Measurements from ENCODE around the gene OR4D5. TPM values are rescaled to one million over a fixed set of nuclear protein-coding genes. Genes with fewer than 3 reads are reported as not detected.

Gene OR4D5
- polyA plus RNA-seq (ENCODE audit: insufficient read length in 3 of 3), result not detected
- long read RNA-seq, donor 1, result 0 reads
- long read RNA-seq, donor 2, result 0 reads
- long read RNA-seq, donor 3, partial matches to known transcripts, result 0 of 1 reads
- long read RNA-seq, donor 3, other reads (novel, unspliced or antisense), result 0 of 1 reads
- long read RNA-seq, donor 4, result 0 reads
- long read RNA-seq, donor 5, result 0 reads
- long read RNA-seq, donor 6, result 0 reads
- long read RNA-seq, donor 7, result 0 reads
- long read RNA-seq, donor 8, result 0 reads
- long read RNA-seq, donor 9, result 0 reads
- long read RNA-seq, donor 10, result 0 reads
- long read RNA-seq, donor 11, result 0 reads
- long read RNA-seq, donor 12, result 0 reads
- long read RNA-seq, donor 13, result 0 reads
- long read RNA-seq, donor 14, result 0 reads
- long read RNA-seq, donor 15, result 0 reads
- long read RNA-seq, donor 16, result 0 reads

DNA sequence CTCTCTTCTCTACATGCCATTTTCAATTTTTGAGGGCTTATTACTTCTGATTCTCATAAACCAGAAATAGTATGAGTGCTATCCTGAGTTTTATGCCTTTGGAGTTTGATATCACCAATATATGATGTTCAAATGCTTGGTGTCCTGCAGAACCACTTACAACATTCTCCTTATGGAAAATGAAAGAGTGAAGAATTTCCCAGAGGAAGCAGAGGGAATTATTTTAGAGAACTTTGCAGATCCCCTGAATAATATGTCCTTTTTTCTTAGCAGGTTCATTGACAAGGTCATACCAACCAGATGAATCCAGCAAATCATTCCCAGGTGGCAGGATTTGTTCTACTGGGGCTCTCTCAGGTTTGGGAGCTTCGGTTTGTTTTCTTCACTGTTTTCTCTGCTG lies at the start of gene OR4D5:
TSS of gene OR4D5 (plus strand) at position 301 of the 400 bp plus-strand sequence. CDS start at position 301, 0 bp downstream.
- DNase-seq (ENCODE audit: extremely low read depth in 1 of 11, low read depth in 9 of 11, low spot score in 4 of 11), result no peak

DNA sequence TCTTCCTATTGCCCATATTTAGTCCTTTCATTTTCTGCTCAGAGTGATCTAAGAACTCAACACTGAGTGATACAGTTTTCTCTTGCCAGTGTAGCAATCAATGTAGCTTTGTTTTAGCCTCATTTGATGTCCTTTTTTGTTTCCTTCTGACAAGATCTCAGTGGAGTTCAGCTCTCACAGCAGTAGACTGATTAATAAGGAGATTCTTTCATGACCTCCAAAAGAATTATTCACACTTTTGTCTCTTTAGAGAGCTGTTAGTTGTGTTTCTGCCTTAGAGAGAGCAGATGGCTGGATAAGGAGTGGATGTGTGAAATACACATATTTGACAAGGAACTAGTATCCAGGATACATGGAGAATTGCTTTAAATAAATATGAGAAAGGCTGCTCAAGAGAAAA lies 47.4 kb upstream of the OR4D5 start:
- DNase-seq (ENCODE audit: extremely low read depth in 1 of 11, low read depth in 9 of 11, low spot score in 4 of 11), result no peak

DNA sequence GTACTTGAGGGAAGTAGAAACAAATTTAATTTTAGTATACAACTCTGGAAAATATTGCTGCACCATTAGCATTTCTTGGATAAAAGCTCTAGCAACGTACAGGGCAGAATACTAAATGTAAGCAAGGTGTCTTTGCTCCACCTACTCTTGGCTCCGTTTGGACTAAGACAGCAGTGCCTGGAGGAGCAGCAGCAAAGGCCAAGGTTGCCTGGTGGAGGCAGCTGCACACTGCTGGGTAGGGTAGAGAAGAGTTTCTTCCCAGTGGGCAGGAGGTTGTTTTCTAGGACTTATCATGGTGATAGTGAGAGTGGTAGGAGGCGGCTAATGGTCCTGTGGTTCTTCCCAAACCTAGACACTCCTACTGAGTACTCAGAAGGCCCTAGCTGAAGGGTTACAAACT lies 39.6 kb upstream of the OR4D5 start:
- no peak for DNase-seq (ENCODE audit: extremely low read depth in 1 of 11, low read depth in 9 of 11, low spot score in 4 of 11)

DNA sequence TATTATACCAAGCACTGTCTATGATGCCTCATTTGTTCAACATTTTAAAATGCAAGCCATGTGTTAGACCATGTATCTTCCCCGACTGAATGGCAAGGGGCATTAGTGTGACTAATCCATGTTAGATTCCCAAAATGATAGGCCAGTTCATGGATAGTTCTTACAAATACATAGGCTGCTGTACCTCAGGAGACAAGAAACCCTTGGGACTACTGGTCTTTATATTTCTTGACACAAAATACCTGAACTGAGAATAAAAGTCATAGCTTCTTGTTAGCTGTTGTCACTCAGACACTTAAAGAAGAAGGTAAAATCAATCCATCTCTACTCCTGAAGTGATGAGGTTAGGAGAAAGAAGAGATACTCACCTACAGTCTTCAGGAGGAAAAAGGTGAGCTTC lies 37.5 kb upstream of the OR4D5 start, which contains the start of gene OR8D4:
TSS of gene OR8D4 (plus strand) at position 301 of the 400 bp plus-strand sequence. CDS start 4,265 bp downstream, outside the sequence.
- no peak for DNase-seq (ENCODE audit: extremely low read depth in 1 of 11, low read depth in 9 of 11, low spot score in 4 of 11)

DNA sequence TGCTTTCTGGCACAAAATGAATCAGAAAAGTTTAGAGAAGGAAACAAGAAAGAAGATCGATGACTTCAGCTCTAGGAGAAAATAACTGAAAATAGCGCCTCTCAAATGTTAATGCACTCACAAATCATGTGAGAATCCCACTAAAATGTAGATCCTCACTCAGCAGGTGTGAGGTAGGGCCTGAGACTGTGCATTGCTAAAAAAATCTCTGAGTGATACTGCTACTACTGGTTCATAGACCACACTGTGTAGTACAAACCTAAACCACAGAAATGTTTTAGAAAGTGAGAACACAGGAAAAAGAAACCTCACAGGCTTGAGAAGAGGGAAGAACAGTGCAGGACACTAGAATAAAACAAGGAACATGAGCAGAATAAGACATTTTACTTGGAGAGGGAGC lies 35.5 kb upstream of the OR4D5 start:
- no peak for DNase-seq (ENCODE audit: extremely low read depth in 1 of 11, low read depth in 9 of 11, low spot score in 4 of 11)

DNA sequence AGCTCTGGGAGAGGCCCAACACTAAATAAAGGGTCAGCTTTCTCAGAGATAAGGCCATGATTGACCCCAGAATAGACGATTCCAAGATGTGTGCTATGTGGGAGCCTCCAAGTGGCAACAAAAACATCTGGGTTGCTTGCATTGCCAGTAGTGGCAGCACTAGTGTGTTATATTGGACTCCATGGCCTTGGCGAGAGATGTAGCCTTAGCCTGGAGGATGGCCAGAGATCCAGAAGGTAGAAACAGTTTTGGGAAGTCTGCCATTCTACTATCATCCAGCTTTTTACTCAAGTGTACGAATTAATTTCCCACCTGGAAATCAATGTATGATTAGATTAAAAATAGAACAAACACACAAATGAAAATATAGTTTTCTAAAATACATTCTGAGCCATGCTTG lies 34.5 kb upstream of the OR4D5 start:
- no peak for DNase-seq (ENCODE audit: extremely low read depth in 1 of 11, low read depth in 9 of 11, low spot score in 4 of 11)

DNA sequence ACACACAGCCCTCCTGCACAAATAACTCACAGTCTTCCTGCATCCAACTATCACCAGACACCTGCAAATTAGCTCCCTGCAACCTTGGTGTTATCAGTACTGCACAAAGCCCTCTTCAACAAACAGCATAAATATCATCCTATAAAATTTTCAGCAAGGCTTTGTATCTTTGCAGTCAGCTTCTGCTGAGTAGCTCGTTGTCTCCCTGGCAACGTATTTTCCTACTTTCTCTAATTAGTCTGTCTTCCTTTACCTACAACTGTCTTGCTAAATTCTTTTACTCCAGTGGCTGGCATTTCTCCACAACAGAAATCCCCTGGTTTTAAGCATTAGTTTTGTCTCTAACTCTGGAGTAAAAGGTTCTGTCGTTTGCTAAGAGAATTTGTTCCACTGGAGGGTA lies 33.6 kb upstream of the OR4D5 start:
- DNase-seq (ENCODE audit: extremely low read depth in 1 of 11, low read depth in 9 of 11, low spot score in 4 of 11), result no peak

DNA sequence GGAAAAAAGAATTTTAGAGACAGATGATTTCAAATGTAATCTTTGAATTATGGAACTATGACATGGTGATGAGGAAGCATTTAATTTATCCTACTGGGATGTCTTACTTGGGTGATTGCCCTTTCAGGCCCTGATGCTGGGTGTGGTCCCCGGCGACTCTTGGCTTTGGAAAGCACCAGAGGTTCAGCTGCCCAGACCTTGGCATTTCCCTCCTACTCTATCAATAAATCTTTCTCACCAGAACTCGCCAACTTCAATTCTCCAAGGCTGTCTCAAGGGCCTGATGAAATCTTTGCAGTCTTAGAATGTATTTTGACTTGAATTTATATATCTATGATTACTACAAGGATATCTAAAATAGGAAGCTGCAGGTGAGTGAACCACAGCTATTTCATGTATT lies 18.5 kb upstream of the OR4D5 start:
- no peak for DNase-seq (ENCODE audit: extremely low read depth in 1 of 11, low read depth in 9 of 11, low spot score in 4 of 11)

DNA sequence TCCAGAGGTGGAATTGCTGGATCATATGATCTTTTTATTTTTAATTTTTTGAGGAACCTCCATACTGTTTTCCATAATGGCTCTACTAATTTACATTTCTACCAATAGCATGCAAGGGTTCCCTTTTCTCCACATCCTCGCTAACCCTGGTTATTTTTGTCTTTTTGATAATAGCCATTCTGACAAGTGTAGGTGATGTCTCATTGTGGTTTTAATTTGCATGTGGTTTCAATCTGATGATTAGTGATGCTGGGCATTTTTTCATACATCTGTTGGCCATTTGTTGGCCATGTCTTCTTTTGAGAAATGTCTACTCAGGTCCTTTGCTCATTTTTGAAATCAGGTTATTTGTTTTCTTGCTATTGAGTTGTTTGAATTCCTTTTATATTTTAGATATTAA lies 15.4 kb upstream of the OR4D5 start:
- DNase-seq (ENCODE audit: extremely low read depth in 1 of 11, low read depth in 9 of 11, low spot score in 4 of 11), result no peak

DNA sequence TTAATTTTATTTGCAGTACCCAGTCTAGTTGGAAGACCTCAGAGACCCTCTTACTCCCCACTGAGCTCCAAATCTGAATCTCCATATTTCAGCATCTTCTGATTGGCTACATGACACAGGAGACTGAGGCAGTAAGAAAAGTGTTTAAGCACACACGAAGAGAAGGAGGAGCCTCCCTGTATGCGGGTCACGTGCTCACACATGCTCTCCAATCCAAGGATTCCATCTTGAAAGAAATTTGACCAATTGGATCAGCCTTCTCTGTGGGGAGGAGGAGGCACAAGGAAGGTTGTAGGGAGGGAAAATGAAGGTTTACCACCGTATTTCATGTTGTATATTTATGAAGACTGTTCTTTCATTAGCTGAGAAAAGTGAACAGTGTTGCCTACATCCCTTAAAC lies 3.0 kb downstream of the OR4D5 start:
- no peak for DNase-seq (ENCODE audit: extremely low read depth in 1 of 11, low read depth in 9 of 11, low spot score in 4 of 11)

DNA sequence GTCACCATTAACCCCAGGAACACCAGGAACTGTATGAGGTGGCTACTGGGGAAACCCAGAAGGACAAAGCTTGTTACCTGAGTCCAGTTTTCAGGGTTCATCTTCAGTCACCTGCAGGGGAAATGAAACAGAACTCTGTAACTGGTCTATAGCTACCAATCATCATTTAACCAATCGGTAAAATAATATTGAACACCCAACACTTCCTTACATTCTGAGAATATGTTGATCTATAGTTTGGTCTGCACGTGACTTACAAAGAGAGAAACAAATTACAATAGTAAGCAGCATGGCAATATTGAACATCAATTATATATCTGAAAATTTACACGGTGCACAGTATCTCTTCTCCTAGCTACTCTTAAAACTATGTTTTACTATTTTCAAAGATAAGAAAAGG lies 4.3 kb downstream of the OR4D5 start, which contains the start of gene OR6T1:
TSS of gene OR6T1 (minus strand) at position 101 of the 400 bp plus-strand sequence. CDS start at position 101, 0 bp downstream.
- DNase-seq (ENCODE audit: extremely low read depth in 1 of 11, low read depth in 9 of 11, low spot score in 4 of 11), result no peak

DNA sequence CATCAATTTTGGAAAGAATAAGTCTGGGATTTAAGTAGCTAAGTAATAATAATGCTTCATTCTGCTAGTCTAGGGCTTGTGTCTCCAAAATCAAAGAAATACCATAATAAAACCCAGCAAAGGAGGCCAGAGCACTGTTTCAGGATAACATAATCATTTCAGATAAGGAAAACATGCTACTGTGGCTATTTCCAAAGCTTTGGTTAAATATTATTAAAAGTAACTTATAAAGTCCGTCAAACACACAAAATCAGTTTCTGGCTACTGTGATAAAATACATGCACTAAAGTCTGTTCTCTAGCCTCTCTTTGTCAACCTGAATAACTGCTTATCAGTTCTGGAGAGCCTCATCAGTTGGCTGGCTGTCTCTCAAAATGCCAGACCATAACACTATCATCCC lies 5.7 kb downstream of the OR4D5 start:
- DNase-seq (ENCODE audit: extremely low read depth in 1 of 11, low read depth in 9 of 11, low spot score in 4 of 11), result no peak

DNA sequence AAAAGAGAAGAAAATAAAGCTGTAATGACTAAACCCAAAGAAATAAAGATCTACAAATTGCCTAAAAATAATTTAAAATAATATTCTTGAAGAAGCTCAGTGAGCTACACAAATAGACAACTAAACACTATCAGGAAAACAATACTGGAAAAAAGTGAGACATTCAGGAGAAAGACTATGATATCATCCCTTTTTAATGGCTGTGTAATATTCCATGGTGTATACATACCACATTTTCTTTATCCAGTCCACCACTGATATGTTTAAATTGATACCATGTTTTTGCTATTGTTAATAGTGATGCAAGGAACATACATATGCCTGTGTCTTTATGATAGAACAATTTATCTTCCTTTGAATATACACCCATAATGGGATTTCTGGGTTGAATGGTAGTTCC lies 17.3 kb downstream of the OR4D5 start:
- DNase-seq (ENCODE audit: extremely low read depth in 1 of 11, low read depth in 9 of 11, low spot score in 4 of 11), result no peak

DNA sequence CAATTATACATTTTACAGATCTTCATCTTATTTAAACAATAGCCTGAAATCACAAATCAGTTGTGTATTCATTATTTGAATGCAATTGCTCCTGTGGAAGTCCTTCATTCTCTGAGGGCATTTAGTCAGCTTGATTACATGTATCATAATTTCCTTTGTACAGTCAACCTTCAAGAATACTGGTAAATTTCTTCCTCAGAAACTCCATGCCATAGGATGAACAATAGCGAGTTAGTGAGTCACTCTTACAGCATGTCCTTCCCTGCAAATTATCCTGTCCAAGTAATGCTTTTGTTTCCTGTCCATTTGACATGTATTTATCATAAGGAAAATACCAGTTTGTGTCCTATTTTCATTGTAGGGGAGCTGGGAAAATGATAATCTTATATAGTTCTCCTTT lies 34.4 kb downstream of the OR4D5 start:
- DNase-seq (ENCODE audit: extremely low read depth in 1 of 11, low read depth in 9 of 11, low spot score in 4 of 11), result no peak

DNA sequence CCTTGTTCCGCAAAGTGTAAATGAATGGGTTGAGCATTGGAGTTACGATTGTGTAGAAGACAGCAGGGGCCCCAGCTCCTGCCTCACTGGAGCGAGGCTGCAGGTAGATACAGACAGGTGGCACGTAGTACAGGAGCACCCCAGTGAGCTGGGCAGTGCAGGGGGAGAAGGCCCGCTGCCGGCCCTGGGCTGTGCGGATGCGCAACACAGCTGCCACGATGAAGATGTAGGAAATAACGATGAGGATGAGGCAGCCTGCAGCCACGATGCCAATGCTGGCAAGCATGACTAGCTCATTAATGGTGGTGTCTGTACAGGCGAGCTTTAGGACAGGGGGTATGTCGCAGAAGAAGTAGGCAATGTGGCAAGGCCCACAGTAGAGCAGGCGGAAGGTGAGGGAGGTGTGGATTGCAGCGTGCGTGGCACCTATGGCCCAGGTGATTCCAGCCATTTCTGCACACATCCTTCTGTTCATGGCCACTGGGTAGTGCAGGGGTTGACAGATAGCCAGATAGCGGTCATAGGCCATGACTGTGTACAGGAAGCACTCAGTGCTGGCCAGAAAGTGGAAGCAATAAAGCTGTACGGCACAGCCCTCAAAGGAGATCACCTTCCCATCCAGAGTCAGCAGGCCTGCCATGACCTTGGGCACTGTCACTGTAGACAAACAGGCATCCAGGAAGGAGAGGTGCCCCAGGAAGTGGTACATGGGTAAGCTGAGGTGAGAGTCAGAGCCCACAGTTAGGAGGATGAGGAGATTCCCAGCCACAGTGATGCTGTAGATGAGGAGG lies 37.5 kb downstream of the OR4D5 start:
- no peak for DNase-seq (ENCODE audit: extremely low read depth in 1 of 11, low read depth in 9 of 11, low spot score in 4 of 11)

DNA sequence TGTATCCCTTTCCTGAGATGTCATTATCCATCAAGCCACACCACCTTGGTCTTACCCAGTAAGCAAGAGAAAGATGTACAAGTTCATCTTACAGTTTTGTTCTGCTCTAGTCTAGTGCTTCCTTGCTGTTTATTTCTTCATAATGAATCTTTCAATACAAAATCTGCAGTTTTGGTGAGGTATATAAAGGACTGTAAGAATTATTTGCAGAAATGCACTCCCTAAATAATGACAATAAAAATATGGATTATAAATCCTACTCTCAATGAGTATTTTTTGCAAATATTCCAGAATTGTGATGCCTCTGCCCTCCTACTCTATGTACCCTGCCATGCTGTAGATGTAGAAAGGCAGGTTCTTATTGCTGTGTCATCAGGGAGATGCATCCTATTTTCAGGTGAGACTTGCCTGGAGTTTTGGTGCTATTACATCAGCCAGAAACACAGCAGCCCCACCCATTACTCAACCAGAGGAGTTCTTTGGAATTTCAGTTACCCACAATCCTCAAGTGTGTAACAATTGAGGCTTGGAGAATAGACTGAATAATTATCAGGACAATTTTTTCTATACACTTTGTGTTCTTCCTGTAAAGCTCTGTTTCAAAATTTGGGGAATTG lies 38.4 kb downstream of the OR4D5 start, which contains the start of gene OR10S1:
TSS of gene OR10S1 (minus strand) at position 51 of the 617 bp plus-strand sequence. CDS start 117 bp downstream, outside the sequence.
- no peak for DNase-seq (ENCODE audit: extremely low read depth in 1 of 11, low read depth in 9 of 11, low spot score in 4 of 11)

DNA sequence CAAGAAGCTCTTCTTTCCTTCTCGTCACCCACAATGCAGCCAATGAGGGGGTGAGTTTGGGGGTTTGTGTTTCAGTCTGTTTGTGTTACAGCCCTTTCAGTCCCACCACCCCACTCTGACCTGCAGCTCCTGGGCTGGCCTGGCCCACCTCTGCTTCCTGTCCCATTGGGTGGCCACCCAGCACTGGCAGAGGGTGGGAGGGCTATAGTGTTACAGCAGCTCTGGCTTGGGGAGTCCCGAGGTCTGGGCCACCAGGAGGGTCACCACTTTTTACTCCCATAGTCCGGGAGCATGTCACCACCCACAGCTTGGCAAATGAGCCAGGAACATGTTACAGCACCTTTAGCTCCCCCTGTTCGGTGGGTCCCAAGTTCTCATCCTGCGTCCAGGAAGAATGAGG lies 39.9 kb downstream of the OR4D5 start:
- DNase-seq (ENCODE audit: extremely low read depth in 1 of 11, low read depth in 9 of 11, low spot score in 4 of 11), result no peak
